Parathyroid adenoma (tissue), 2 donors: ENCODE data around the gene AGPS.

Experiments used
- H2AFZ ChIP-seq: fragments of 300-600 bp; sonication (generic); one replicate; pipeline ENCODE4 v1.7.0; 2017; ENCODE audit warnings: antibody characterized with exemption, mild to moderate bottlenecking
- H3K27ac ChIP-seq: fragments of 300-600 bp; sonication (generic); one replicate; pipeline ENCODE4 v1.7.0; 2017
- H3K27me3 ChIP-seq: fragments of 300-600 bp; sonication (generic); one replicate; pipeline ENCODE4 v1.7.0; 2017; ENCODE audit warnings: low read length; ENCODE audit not compliant: control insufficient read depth, insufficient read depth
- H3K36me3 ChIP-seq: fragments of 300-600 bp; sonication (generic); one replicate; pipeline ENCODE4 v1.7.0; 2017; ENCODE audit warnings: low read length; ENCODE audit not compliant: control insufficient read depth, insufficient read depth
- H3K4me1 ChIP-seq: fragments of 300-600 bp; sonication (generic); one replicate; pipeline ENCODE4 v1.7.0; 2017; ENCODE audit warnings: control low read depth
- H3K4me2 ChIP-seq: fragments of 300-600 bp; sonication (generic); one replicate; pipeline ENCODE4 v1.7.0; 2017; ENCODE audit warnings: low read length
- H3K4me3 ChIP-seq: fragments of 300-600 bp; sonication (generic); one replicate; pipeline ENCODE4 v1.7.0; 2017; ENCODE audit warnings: low read depth, low read length
- H3K79me2 ChIP-seq: fragments of 300-600 bp; sonication (generic); one replicate; pipeline ENCODE4 v1.7.0; 2017; ENCODE audit warnings: control low read depth
- H3K9ac ChIP-seq: fragments of 300-600 bp; sonication (generic); one replicate; pipeline ENCODE4 v1.7.0; 2017; ENCODE audit warnings: mild to moderate bottlenecking
- H3K9me3 ChIP-seq: fragments of 300-600 bp; sonication (generic); one replicate; pipeline ENCODE4 v1.7.0; 2017; ENCODE audit warnings: low read length; ENCODE audit not compliant: control insufficient read depth
- TF ChIP-seq, protein P1 (sequence below): fragments of 300-600 bp; sonication (generic); IDR thresholded peaks from one replicate; pipeline ENCODE4 v1.7.0; 2017; ENCODE audit warnings: antibody characterized with exemption, mild to moderate bottlenecking
- donor health status: primary hyperparathyroidism.

AGPS gene

DNA sequence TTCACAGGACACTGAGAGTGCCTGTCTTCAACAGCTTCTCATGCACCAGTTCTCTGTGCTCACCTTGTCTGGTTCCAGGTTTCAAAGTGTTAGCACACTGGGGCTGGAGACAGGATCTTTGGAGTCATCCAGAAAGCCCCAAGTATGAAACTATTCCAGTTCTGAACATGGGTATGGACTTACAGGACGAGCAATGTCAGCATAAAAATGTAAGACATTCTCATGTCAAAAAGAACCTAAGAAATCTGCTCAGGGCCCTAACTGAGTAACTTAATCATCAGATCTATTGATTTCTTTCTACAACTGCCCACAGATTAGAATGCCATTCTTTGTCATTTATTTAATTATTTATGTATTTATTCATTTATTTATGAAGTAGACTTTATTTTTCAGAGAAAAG is 184.5 kb downstream of the AGPS start:
- Histone ChIP-seq H3K4me3 (no peak overlapping the region), H3K79me2 (no peaks in the 10 kb centered on the region), H3K4me2 (no peak overlapping the region), H2AFZ (no peak overlapping the region), H3K36me3 (no peaks in the 10 kb centered on the region), H3K4me1 (no peaks in the 10 kb centered on the region), H3K9ac (no peak overlapping the region), H3K9me3 (no peaks in the 10 kb centered on the region), H3K27me3 (no peaks in the 10 kb centered on the region), H3K27ac (no peak overlapping the region)
- TF ChIP-seq, protein P1, sequence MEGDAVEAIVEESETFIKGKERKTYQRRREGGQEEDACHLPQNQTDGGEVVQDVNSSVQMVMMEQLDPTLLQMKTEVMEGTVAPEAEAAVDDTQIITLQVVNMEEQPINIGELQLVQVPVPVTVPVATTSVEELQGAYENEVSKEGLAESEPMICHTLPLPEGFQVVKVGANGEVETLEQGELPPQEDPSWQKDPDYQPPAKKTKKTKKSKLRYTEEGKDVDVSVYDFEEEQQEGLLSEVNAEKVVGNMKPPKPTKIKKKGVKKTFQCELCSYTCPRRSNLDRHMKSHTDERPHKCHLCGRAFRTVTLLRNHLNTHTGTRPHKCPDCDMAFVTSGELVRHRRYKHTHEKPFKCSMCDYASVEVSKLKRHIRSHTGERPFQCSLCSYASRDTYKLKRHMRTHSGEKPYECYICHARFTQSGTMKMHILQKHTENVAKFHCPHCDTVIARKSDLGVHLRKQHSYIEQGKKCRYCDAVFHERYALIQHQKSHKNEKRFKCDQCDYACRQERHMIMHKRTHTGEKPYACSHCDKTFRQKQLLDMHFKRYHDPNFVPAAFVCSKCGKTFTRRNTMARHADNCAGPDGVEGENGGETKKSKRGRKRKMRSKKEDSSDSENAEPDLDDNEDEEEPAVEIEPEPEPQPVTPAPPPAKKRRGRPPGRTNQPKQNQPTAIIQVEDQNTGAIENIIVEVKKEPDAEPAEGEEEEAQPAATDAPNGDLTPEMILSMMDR: no peak

DNA sequence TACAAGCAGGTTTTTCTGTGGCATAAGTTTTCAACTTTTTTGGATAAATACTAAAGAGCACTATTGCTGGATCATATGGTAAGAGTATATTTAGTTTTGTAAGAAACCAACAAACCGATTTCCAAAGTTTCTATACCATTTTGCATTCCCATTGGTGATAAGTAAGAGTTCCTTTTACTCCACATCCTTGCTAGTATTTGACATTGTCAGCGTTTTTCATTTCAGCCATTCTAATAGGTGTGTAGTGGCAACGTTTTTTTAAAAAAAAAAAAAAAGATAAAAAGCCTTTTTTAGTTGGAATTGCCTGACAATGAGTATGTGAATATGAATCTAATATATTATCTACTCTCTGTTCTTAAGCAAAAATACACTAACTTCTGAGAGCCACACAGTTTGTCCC is 185.9 kb downstream of the AGPS start:
- Histone ChIP-seq H3K9ac (no peak overlapping the region), H3K36me3 (no peaks in the 10 kb centered on the region), H3K9me3 (no peaks in the 10 kb centered on the region), H2AFZ (no peak overlapping the region), H3K4me1 (no peaks in the 10 kb centered on the region), H3K27ac (no peak overlapping the region), H3K4me3 (no peak overlapping the region), H3K27me3 (no peaks in the 10 kb centered on the region), H3K79me2 (no peaks in the 10 kb centered on the region), H3K4me2 (no peak overlapping the region)
- TF ChIP-seq, protein P1: no peak

DNA sequence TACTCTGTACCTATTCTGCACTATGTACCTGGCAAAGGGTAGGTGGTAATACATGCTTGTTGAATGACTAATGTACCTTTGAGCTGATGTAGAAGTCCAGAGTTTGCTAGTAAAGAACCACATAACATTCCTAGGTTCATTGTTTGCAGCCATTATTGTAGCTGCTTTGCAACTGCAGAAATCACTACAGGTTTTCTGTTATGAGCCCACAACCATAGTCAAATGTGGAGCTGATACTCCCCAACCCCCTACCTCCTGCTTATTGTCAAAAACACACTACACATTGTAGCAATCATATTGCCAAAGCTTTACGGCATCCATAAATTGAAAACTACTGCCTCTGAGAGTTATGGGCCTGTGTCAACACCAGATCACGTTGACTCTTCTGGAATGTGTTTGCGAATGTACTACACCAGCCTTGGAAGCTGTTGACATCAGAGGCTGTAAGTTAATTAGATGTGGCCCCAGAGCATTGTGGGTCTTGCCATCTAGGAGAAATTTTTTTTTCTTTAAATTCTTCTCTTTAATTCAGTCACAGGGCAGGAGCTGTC is 187.0 kb downstream of the AGPS start:
- no peak overlapping the region for H3K9ac ChIP-seq
- H2AFZ ChIP-seq: no peak overlapping the region
- H3K4me2 ChIP-seq: no peak overlapping the region
- no peaks in the 10 kb centered on the region for H3K9me3 ChIP-seq
- no peaks in the 10 kb centered on the region for H3K27me3 ChIP-seq
- no peaks in the 10 kb centered on the region for H3K79me2 ChIP-seq
- H3K4me3 ChIP-seq: no peak overlapping the region
- TF ChIP-seq, protein P1: no peak
- no peak overlapping the region for H3K27ac ChIP-seq
- no peaks in the 10 kb centered on the region for H3K36me3 ChIP-seq
- H3K4me1 ChIP-seq: no peaks in the 10 kb centered on the region

DNA sequence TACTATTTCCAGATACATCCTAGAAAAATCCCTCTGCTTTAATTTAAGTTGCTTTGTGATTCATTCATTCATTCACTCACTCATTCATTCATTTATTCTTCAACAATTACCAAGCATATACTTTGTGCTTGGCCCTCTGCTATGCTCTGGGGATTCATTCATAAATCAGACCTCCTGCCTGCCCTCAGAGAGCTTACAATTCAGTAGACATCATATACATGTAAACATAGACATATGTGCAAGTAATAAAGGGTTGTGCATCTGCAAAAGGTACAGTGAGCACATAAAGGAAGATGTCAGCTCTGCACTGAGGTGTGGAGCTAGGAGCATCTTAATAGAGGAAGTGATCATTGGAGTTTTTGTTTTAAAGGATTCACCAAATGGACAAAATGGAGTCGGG is 189.4 kb downstream of the AGPS start:
- Histone ChIP-seq H3K4me2 (no peak overlapping the region), H2AFZ (no peak overlapping the region), H3K4me1 (no peaks in the 10 kb centered on the region), H3K9ac (no peak overlapping the region), H3K36me3 (no peaks in the 10 kb centered on the region), H3K9me3 (no peaks in the 10 kb centered on the region), H3K27ac (no peak overlapping the region), H3K79me2 (no peaks in the 10 kb centered on the region), H3K27me3 (no peaks in the 10 kb centered on the region), H3K4me3 (no peak overlapping the region)
- TF ChIP-seq, protein P1: no peak

DNA sequence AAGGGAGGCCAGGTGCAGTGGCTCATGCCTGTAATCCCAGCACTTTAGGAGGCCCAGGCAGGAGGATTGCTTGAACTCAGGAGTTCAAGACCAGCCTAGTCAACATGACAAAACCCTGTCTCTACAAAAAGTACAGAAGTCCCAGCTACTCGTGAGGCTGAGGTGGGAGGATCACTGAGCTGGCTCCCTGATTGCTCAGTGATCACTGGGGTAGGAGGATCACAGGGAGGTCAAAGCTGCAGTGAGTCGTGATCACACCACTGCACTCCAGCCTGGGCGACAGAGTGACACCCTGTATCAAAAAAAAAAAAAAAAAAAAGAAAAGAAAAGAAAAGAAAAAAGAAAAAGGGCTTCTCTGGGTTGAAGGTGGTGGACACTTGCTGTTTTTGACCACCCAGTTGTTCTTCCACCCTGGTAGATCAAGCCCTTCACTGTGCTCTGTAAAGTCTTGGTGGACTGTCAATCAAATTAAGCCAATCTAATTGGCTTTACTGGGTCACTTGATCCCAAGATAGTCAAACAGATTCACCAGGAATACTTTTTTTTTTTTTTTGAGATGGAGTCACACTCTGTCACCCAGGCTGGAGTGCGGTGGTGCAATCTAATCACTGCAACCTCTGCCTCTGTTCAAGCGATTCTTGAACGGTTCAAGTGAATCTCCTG is 191.6 kb downstream of the AGPS start:
- Histone ChIP-seq H3K4me3 (no peak overlapping the region), H3K27ac (no peak overlapping the region), H3K36me3 (no peaks in the 10 kb centered on the region), H3K9me3 (no peaks in the 10 kb centered on the region), H2AFZ (no peak overlapping the region), H3K4me1 (no peaks in the 10 kb centered on the region), H3K79me2 (no peaks in the 10 kb centered on the region), H3K9ac (no peak overlapping the region), H3K4me2 (no peak overlapping the region), H3K27me3 (no peaks in the 10 kb centered on the region)
- TF ChIP-seq, protein P1: no peak
